ENCODE data around the gene RPS6KB1.

The RPS6KB1 gene

GRCh38 chr17:59888145-59888750 is 4.7 kb upstream of the RPS6KB1 start:
- no peak for DNase-seq
- Histone ChIP-seq H3K27me3 (ENCODE audit: insufficient read depth, low read length, poor library complexity) (no peaks in the 10 kb centered on the region), H3K27ac (ENCODE audit: low read length) (no peak overlapping the region), H3K79me2 (ENCODE audit: insufficient read depth, low read length) (peaks cover 33% of the 10 kb centered on the region), H3K9ac (ENCODE audit: low read depth, low read length) (no peak overlapping the region; the same call in 1 of the 2 replicates), H3K4me2 (ENCODE audit: insufficient read depth, low read length) (no peak overlapping the region), H3K9me3 (ENCODE audit: insufficient read depth, low read length, severe bottlenecking) (no peaks in the 10 kb centered on the region), H4K20me1 (ENCODE audit: insufficient read depth, low read length) (no peaks in the 10 kb centered on the region), H3K4me3 (ENCODE audit: low read depth in 1 of 2, low read length in 2 of 2) (no peak overlapping the region), H2AFZ (ENCODE audit: low read depth, low read length) (no peak overlapping the region), H3K36me3 (ENCODE audit: insufficient read depth, low read length) (peaks cover 36% of the 10 kb centered on the region), H3K4me1 (ENCODE audit: insufficient read depth, low read length) (peaks cover 18% of the 10 kb centered on the region)
- no peak for ATAC-seq (ENCODE audit: insufficient read depth, low read depth)
- TF ChIP-seq EZH2 (IDR thresholded peaks at IDR 0.05; ENCODE audit: borderline replicate concordance, low read depth, low read length, severe bottlenecking) (no peak), CTCF (IDR thresholded peaks at IDR 0.05; ENCODE audit: borderline replicate concordance, extremely low read depth, low read length, poor library complexity, severe bottlenecking) (no peak)

DNA sequence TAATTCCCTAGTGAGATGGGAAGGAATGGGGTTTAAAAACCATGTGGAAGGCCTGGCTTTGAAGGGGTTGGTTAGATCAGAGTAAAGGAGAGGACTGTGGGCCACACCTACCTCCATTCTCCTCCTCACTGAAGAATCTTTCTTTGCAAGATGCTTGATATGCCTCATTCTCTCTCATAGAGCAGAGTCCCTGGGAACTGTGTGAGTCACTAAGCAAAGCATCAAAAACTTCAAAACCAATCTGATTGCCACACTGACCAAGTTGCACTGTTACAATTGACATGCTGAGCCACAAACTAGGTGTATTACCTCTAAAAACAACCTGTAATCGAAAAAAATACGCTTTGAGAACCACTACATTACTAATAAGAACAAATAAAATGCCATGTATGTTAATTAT is 2.2 kb upstream of the RPS6KB1 start:
- DNase-seq = no peak
- Histone ChIP-seq H2AFZ (ENCODE audit: low read depth, low read length) (no peak overlapping the region), H3K36me3 (ENCODE audit: insufficient read depth, low read length) (peaks cover 16% of the 10 kb centered on the region; the same call in 1 of the 2 replicates), H3K27ac (ENCODE audit: low read length) (no peak overlapping the region), H3K79me2 (ENCODE audit: insufficient read depth, low read length) (peaks cover 56% of the 10 kb centered on the region), H3K9me3 (ENCODE audit: insufficient read depth, low read length, severe bottlenecking) (no peaks in the 10 kb centered on the region), H3K4me2 (ENCODE audit: insufficient read depth, low read length) (0 out of 2 replicates have a peak overlapping the region, but pooled peaks have one; percentile 84), H3K27me3 (ENCODE audit: insufficient read depth, low read length, poor library complexity) (no peaks in the 10 kb centered on the region), H3K4me3 (ENCODE audit: low read depth in 1 of 2, low read length in 2 of 2) (no peak overlapping the region), H4K20me1 (ENCODE audit: insufficient read depth, low read length) (no peaks in the 10 kb centered on the region), H3K9ac (ENCODE audit: low read depth, low read length) (no peak overlapping the region), H3K4me1 (ENCODE audit: insufficient read depth, low read length) (peaks cover 31% of the 10 kb centered on the region)
- TF ChIP-seq EZH2 (IDR thresholded peaks at IDR 0.05; ENCODE audit: borderline replicate concordance, low read depth, low read length, severe bottlenecking) (no peak), CTCF (IDR thresholded peaks at IDR 0.05; ENCODE audit: borderline replicate concordance, extremely low read depth, low read length, poor library complexity, severe bottlenecking) (no peak)
- ATAC-seq (ENCODE audit: insufficient read depth, low read depth) = no peak

GRCh38 chr17:59892251-59892923 is 534 bp upstream of the RPS6KB1 start:
- Histone ChIP-seq H4K20me1 (ENCODE audit: insufficient read depth, low read length) (peaks cover 5% of the 10 kb centered on the region; the same call in 1 of the 2 replicates), H3K27ac (ENCODE audit: low read length) (peak overlapping the region; percentile 81), H3K4me1 (ENCODE audit: insufficient read depth, low read length) (peaks cover 40% of the 10 kb centered on the region), H3K27me3 (ENCODE audit: insufficient read depth, low read length, poor library complexity) (no peaks in the 10 kb centered on the region), H3K4me2 (ENCODE audit: insufficient read depth, low read length) (peak overlapping the region; percentile 84), H3K9ac (ENCODE audit: low read depth, low read length) (peak overlapping the region; percentile 86), H3K79me2 (ENCODE audit: insufficient read depth, low read length) (peaks cover 72% of the 10 kb centered on the region), H2AFZ (ENCODE audit: low read depth, low read length) (peak overlapping the region; percentile 93), H3K36me3 (ENCODE audit: insufficient read depth, low read length) (peaks cover 19% of the 10 kb centered on the region), H3K4me3 (ENCODE audit: low read depth in 1 of 2, low read length in 2 of 2) (peak overlapping the region; percentile 64 to 83), H3K9me3 (ENCODE audit: insufficient read depth, low read length, severe bottlenecking) (no peaks in the 10 kb centered on the region)
- ATAC-seq (ENCODE audit: insufficient read depth, low read depth) (peak; percentile 6; the same call in 2 of the 3 replicates), DNase-seq (no peak)
- TF ChIP-seq EZH2 (IDR thresholded peaks at IDR 0.05; ENCODE audit: borderline replicate concordance, low read depth, low read length, severe bottlenecking) (no peak), CTCF (IDR thresholded peaks at IDR 0.05; ENCODE audit: borderline replicate concordance, extremely low read depth, low read length, poor library complexity, severe bottlenecking) (no peak)
